ENCODE data around the gene GPSM1. TPM values are rescaled to one million over a fixed set of nuclear protein-coding genes. Genes with fewer than 3 reads are reported as not detected.

Gene GPSM1
- total RNA-seq, 1 donor from 2014 or later = 59.4 TPM

DNA sequence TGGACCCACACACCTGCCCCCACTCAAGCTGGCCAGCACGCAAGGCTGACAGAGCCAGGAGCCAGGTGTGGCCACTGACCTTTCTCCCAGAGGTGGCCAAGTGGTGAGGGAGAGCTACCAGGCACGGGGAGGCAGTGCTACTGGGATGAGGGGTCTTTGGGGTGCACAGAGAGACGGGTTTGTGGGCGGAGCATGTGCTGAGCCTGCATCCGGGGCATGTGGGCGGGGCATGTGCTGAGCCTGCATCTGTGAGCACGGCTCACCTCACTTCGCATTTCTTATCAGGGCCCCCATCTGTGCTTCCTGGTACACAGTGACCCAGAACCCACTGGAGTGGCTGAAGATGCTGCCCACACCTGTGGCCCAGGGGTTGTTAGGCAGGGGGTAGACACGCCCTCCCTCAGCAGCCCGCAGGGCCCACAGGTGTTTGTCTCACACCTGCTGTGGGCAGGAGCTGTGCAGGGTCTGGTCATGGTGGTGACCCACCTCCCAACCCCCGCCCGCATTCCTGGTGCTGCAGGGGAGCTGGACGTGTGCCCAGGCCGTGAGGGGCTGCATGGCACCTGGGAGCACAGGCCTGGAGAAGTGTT is 45.0 kb upstream of the GPSM1 start:
- no peak overlapping the region for H3K4me3 ChIP-seq (ENCODE audit: insufficient read depth, low read depth, low read length)
- Mint-ChIP-seq H3K27ac (ENCODE audit: unreplicated experiment) (no peak overlapping the region), H3K27me3 (ENCODE audit: low read depth, unreplicated experiment) (peaks cover 34% of the 10 kb centered on the region), H3K9me3 (ENCODE audit: unreplicated experiment) (no peaks in the 10 kb centered on the region), H3K36me3 (ENCODE audit: low read depth, unreplicated experiment) (peaks cover 1% of the 10 kb centered on the region), H3K4me1 (ENCODE audit: low read depth, unreplicated experiment) (no peaks in the 10 kb centered on the region), H3K4me3 (ENCODE audit: unreplicated experiment) (no peak overlapping the region)
- no peak overlapping the region for H2AFZ ChIP-seq (ENCODE audit: low read depth, low read length)
- no peaks in the 10 kb centered on the region for H3K79me2 ChIP-seq (ENCODE audit: insufficient read depth, low read length)
- FAIRE-seq (no peak), DNase-seq (ENCODE audit: low read depth) (no peak)
- peaks cover 14% of the 10 kb centered on the region for H3K27me3 ChIP-seq (ENCODE audit: insufficient read depth, low read length)
- H3K4me1 ChIP-seq (ENCODE audit: insufficient read depth, low read length) = no peaks in the 10 kb centered on the region
- no peak overlapping the region for H3K27ac ChIP-seq (ENCODE audit: low read depth, low read length)
- TF ChIP-seq EZH2 (IDR thresholded peaks at IDR 0.05; ENCODE audit: insufficient read depth, low read length) = no peak
- TF ChIP-seq, protein P1, sequence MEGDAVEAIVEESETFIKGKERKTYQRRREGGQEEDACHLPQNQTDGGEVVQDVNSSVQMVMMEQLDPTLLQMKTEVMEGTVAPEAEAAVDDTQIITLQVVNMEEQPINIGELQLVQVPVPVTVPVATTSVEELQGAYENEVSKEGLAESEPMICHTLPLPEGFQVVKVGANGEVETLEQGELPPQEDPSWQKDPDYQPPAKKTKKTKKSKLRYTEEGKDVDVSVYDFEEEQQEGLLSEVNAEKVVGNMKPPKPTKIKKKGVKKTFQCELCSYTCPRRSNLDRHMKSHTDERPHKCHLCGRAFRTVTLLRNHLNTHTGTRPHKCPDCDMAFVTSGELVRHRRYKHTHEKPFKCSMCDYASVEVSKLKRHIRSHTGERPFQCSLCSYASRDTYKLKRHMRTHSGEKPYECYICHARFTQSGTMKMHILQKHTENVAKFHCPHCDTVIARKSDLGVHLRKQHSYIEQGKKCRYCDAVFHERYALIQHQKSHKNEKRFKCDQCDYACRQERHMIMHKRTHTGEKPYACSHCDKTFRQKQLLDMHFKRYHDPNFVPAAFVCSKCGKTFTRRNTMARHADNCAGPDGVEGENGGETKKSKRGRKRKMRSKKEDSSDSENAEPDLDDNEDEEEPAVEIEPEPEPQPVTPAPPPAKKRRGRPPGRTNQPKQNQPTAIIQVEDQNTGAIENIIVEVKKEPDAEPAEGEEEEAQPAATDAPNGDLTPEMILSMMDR (IDR thresholded peaks at IDR 0.05; ENCODE audit: insufficient read depth, low read depth, low read length) = no peak
- no peaks in the 10 kb centered on the region for H3K9me3 ChIP-seq (ENCODE audit: insufficient read depth, low read depth, low read length)
- no peak overlapping the region for H3K9ac ChIP-seq (ENCODE audit: low read length)
- no peaks in the 10 kb centered on the region for H4K20me1 ChIP-seq (ENCODE audit: insufficient read depth, low read length)
- H3K36me3 ChIP-seq (ENCODE audit: insufficient read depth, low read length) = no peaks in the 10 kb centered on the region
- H3K4me2 ChIP-seq (ENCODE audit: low read length) = no peak overlapping the region

DNA sequence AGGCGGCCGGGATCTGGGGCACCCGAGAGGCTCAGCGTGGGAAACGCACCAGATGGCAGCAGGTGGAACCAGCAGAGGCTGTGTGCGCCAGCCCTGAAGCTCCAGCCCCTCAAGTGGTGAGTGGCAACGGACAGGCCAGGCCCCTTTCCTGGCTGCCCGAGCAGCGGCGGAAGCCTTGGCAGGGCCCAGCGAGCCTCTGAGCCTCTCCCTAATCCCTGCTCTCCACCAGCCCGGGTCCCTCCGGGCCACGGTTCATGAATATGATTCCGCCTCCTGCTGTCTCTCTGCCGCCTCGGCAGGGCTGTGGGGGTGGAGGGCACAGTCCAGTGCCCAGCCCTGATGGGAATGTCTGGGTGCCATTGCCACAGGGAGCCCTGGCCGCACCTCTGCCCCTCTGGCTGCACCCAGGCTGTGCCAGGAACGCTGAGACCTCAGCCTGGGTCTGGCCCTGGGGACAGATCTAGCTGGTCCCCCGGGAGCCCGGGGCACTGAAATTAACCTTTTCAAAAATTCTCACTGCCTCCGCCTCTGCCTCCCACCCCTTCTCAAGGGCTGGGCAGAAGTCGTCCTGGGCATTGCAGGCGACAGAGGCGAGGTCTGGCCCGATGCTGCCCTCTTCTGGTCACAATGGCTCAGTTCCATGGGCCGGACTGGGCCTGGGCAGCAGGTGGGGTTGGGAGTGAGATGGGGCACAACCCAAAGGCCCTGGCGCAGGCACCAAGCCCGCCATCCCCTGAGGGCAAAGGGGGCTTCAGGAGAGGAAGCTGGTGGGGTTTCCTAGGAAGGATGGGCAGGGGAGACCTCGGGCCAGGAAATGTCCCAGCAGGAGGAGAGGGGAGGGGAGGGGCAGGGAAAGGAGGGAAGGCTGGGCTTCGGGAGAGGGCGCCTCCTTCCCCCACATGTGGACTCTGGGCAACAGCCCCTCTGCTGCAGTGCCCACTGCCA is 43.8 kb upstream of the GPSM1 start:
- H3K27ac Mint-ChIP-seq (ENCODE audit: unreplicated experiment) = no peak overlapping the region
- H3K4me3 Mint-ChIP-seq (ENCODE audit: unreplicated experiment) = no peak overlapping the region
- H3K27me3 ChIP-seq (ENCODE audit: insufficient read depth, low read length) = peaks cover 12% of the 10 kb centered on the region
- peaks cover 28% of the 10 kb centered on the region for H3K27me3 Mint-ChIP-seq (ENCODE audit: low read depth, unreplicated experiment)
- FAIRE-seq (no peak), DNase-seq (ENCODE audit: low read depth) (peak; percentile 23)
- H4K20me1 ChIP-seq (ENCODE audit: insufficient read depth, low read length) = no peaks in the 10 kb centered on the region
- H3K36me3 Mint-ChIP-seq (ENCODE audit: low read depth, unreplicated experiment) = peaks cover 1% of the 10 kb centered on the region
- H3K9ac ChIP-seq (ENCODE audit: low read length) = no peak overlapping the region
- TF ChIP-seq, protein P1 (IDR thresholded peaks at IDR 0.05; ENCODE audit: insufficient read depth, low read depth, low read length) = peak; percentile 50
- TF ChIP-seq EZH2 (IDR thresholded peaks at IDR 0.05; ENCODE audit: insufficient read depth, low read length) = no peak
- H3K79me2 ChIP-seq (ENCODE audit: insufficient read depth, low read length) = no peaks in the 10 kb centered on the region
- H3K9me3 Mint-ChIP-seq (ENCODE audit: unreplicated experiment) = no peaks in the 10 kb centered on the region
- no peaks in the 10 kb centered on the region for H3K4me1 Mint-ChIP-seq (ENCODE audit: low read depth, unreplicated experiment)
- H3K27ac ChIP-seq (ENCODE audit: low read depth, low read length) = no peak overlapping the region
- peak overlapping the region; percentile 38 for H3K4me2 ChIP-seq (ENCODE audit: low read length)
- H3K36me3 ChIP-seq (ENCODE audit: insufficient read depth, low read length) = no peaks in the 10 kb centered on the region
- no peak overlapping the region for H2AFZ ChIP-seq (ENCODE audit: low read depth, low read length)
- H3K4me1 ChIP-seq (ENCODE audit: insufficient read depth, low read length) = no peaks in the 10 kb centered on the region
- no peak overlapping the region for H3K4me3 ChIP-seq (ENCODE audit: insufficient read depth, low read depth, low read length)
- H3K9me3 ChIP-seq (ENCODE audit: insufficient read depth, low read depth, low read length) = no peaks in the 10 kb centered on the region
